ENCODE data around the gene TBC1D14.

Gene TBC1D14

DNA sequence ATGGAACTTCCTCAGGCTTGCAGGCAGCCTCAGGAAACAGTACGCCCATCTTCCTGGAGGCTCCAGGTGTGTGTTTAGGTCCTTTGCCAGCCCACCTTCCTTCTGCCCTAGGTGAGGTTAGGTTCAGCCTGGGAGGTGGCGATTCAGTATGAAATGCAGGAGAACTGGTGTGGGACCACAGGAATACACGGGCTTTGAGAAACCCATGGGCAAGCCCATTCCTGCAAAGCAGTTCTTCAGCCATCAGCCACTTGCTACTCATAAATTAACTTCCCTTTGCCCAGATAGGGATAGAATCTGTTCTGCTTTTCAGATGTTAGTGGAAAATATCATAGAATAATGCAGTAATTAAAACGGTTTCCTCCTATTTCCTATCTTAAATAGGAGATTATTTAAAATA is 32.2 kb downstream of the TBC1D14 start:
- DNase-seq (ENCODE audit: low read depth) = no peak
- no peak overlapping the region for H3K4me3 ChIP-seq (ENCODE audit: low read depth, low read length)

DNA sequence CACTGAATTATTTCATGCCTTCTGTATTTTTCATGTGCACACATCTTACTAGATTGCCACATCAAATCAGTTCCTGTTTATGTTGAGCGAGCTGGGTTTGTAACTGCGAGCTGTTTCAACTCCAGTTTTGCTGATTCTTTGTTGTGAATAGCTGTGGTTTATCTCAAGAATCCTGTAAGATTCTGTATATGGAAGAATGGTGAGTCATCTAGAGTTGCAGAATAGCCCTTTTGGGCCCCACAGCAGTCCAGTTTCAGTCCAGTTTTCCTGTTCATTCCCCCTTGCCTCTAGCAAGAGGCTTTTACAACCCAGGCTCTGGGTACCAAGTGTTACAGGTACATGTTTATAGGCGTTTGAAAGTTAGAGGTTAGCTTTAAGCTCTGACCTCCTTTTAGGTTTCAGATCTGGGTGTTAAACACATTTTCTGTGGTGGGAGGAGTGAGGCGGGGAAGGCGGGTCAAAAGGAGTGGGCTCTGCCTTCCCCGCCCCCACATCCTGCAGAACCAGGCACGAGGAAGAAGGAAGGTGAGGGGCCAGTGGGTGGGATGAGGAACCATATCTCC is 32.7 kb downstream of the TBC1D14 start:
- DNase-seq (ENCODE audit: low read depth) = peak; percentile 89
- peak overlapping the region; percentile 1 for H3K4me3 ChIP-seq (ENCODE audit: low read depth, low read length)

DNA sequence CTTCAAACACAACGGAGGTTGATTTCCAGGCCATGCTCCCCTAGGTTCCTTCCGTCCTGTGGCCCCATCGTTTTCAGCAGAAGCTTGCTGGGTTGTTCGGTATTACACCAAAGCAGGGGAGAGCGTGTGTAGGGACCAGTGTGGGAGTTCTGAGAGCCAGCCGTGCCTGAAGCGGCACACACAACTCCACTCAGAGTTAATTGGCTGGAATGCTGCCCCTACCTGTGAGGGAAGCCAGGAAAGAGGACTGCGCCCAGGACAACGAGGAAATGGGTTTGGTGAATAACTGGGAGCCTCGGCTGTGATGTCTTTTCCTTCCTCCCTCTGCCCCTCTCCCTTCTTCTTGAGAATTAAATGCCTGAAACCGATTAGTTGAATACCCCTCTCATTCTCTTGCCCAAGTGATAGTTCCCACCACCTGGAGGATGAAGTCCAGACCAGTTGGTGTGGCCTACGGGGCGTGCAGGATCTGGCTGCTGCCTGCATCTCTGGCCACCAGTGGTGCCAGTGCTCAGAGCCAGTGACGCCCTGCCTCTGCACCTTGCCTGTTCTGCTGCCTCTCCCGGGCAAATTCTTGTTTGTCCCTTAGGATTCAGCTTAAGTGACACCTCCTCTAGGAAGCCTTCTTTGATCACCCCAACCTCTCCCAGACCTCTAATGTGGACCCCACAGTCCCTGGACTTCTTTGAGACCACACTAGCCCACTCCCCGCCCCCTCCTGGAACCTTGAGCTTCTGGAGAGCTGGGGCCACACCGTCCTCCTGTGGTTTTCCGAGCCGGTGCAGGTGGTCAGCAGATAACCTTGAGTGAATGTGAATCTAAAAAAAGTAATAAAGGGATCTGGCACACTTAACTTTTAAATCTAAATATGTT is 33.6 kb downstream of the TBC1D14 start:
- DNase-seq (ENCODE audit: low read depth) = no peak

DNA sequence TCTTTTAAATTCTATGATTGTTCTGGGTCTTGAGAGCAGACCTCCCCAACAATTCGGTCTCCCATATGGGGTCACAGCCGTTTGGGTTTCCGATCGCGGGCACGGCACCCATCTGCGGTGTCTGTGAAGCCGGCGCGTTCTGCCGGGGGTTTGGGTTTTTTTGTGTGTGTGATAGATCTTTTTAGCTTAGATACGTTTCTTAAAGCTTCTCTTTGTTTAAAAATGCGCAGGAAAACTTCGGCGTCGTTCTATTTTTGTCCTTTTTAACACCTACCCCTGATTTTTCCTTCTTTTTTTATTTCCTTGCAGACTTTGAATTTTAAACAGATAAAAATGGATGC is 34.2 kb downstream of the TBC1D14 start:
- H3K4me3 ChIP-seq (ENCODE audit: low read depth, low read length) = no peak overlapping the region
- no peak for DNase-seq (ENCODE audit: low read depth)

More for the DNA sequence above, 33.6 kb downstream of the TBC1D14 start:
- H3K4me3 ChIP-seq (ENCODE audit: low read depth, low read length) = no peak overlapping the region

DNA sequence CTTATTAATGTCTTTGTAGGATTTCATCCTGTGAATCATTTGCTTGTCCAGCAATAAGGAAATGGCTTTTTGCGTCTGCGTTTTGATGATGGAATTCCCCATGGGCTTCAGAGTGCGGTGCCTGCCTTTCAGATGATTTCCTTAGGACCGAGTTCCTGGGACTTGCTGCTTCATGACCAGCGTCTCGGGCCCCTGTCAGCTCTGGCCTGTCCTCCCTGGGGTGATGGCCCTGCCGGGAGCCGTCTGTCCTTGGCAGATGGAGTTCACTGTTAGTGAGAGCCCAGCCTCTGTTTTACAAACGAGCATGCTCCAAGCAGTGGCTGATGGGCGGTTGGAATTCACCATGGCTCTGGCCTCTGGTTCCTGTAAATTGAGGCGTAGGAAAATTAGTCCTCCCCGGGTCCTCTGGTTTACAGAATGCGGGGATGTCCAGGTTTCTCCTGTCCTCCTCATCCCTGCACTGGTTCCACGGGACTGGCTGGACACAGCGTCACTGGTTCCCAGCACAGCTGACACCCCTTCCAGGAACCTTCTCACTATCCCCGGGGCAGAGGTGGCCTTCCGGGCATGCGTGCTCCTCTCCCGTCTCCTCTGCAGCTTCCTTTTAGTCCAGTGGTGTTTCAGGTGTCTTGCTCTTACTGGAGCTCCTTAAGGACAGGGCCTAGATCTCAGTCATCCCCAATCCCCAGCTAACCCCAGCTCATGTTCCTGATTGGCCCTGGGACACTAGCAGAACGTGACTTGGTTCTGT is 34.9 kb downstream of the TBC1D14 start:
- H3K4me3 ChIP-seq (ENCODE audit: low read depth, low read length) = no peak overlapping the region
- DNase-seq (ENCODE audit: low read depth) = no peak

DNA sequence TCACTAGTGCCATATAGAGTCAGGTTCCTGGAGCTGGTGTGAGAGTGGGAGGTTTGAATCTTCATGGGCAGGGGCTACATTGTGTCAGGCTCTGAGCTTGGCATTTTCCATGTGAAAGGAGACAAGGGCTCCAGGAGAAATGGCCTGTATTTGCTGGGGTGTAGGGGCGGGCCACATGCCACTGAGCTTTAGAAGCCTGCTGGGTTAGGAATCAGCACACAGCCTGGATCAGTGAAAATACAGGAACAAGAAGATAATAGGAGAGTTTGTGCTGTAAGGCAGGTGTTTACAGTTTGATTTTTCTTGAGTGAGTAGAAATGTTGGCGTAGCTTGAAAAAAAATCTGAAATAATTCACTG is 35.4 kb downstream of the TBC1D14 start:
- H3K4me3 ChIP-seq (ENCODE audit: low read depth, low read length) = no peak overlapping the region
- no peak for DNase-seq (ENCODE audit: low read depth)

DNA sequence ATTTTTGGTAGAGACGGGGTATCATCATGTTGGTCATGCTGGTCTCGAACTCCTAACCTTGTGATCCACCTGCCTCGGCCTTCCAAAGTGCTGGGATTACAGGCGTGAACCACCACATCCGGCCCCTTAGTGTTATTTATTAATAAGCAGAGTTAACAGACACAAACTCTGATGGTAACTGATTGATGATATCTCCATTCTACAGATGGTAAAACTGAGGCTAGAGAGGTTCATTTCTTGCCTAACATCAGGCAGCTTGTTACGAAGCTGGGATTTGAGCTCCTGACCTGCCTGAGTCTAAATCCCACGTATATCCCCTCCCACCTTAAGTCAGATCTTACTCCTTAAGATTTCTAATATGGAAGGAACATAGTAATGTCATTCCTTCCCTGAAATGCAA is 36.9 kb downstream of the TBC1D14 start:
- H3K4me3 ChIP-seq (ENCODE audit: low read depth, low read length) = no peak overlapping the region
- no peak for DNase-seq (ENCODE audit: low read depth)

DNA sequence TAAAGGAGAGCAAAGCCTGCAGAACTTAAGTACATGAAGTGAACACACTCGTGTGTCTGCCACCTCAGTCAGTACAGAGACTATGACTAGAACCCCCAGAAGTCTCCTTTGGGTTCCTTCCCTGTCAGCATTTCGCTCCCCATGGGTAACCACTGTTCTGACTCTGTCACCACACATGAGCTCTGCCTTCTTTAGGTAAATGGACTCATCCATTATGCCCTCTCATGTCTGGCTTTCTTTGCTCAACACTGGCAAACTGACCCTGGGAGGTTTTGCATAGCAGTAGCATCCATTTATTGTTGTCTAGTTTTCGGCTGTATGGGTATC is 38.5 kb downstream of the TBC1D14 start:
- H3K4me3 ChIP-seq (ENCODE audit: low read depth, low read length) = no peak overlapping the region
- DNase-seq (ENCODE audit: low read depth) = no peak

DNA sequence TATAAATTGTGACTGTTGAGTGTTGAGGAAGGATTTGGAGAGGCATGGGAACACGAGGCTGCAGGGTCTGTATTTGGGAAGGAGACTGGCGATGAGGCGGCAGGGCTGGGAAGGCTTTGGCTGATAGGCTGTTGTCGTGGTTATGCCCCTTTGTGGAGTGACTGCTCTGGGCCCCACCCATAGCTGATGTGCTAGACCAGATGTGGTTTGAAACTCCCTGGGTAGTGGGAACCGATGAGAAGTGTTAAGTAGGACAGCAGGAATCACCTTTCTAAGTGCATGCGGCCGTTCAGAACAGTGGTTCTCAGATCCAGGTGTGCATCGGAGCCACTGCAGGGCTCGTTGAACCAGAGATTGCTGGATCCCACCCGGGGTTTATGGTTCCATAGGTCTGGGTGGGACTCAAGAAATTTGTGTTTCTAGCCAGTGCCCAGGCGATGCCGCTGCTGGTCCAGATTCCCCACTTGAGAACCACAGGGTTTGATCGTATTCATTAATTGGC is 42.3 kb downstream of the TBC1D14 start:
- DNase-seq (ENCODE audit: low read depth) = no peak
- H3K4me3 ChIP-seq (ENCODE audit: low read depth, low read length) = no peak overlapping the region

DNA sequence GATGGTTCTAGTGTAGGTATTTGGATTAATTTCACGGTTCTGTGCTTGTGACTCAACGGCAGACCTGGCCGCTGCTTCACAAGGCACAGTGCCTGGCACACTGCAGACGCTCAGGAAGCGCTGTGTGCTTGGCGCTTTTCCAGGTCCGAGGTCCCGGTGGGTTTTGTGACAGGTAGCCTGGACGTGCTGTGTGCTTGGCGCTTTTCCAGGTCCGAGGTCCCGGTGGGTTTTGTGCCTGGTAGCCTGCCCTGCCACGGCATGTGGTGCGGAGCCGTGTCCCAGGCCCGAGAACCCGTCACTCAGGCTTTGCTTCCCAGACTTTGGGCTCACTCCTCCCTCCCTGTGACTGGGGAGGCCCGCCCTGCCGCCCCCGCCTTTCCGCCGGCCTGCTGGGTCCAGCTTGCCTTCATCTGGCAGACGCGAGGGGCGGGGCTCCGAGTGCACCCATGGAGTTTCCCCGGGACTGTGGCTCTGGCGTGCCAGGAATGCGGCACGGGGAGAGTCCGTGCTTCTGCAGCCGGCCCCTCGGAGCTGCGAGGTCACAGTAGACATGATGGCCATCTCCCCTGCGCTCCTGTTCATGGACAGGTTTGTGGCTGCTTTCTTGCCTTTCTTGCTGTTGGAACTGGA is 44.2 kb downstream of the TBC1D14 start:
- peak overlapping the region; percentile 7 for H3K4me3 ChIP-seq (ENCODE audit: low read depth, low read length)
- no peak for DNase-seq (ENCODE audit: low read depth)

DNA sequence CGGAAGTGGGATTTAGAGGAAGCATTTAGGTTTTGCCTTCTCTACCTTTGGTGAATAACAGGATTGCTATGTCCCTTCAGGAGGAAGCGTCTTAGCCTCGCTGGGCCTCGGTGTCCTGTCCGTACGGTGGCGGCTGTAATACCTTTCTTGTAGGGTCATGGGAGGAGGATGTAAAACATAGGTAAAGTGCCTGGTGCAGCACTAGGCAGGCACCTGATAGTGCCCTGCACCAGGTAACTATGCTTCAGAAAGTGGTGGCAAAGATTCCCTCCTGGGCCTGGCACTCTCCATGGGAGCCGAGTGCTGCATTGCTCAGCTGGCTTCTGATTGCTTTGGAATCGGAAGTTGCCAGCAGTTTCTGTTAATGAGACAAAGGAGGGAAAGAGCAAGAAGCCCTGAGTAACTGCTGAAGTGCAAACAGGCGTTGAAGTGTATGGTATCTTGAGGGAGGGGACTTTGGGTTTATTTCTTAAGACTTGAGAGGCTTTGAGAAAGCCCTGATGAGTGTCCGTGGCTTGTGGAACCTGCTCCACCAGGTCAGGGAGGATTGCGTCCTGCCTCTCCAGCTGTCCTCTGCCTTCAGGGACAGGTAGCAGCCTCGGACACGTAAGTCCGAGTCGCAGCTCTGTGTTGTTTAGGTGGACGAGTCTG is 45.8 kb downstream of the TBC1D14 start:
- no peak for DNase-seq (ENCODE audit: low read depth)
- H3K4me3 ChIP-seq (ENCODE audit: low read depth, low read length) = no peak overlapping the region

DNA sequence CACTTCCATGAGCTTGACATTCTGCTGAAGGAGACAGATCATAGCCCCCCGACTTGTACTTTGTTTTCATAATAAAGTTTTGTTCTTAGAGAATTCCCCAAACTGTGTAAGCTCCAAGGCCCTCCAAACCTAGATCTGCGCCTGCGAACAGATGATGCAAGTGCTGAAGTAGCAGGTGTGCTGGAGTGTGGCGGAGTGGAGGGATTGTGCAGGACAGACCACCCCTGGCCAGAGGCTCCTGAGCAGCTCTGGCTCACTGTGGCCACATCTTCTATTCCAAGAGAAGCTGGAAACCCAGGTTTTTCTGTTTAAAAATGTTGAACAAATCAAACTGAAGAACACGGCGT is 46.4 kb downstream of the TBC1D14 start:
- no peak for DNase-seq (ENCODE audit: low read depth)
- no peak overlapping the region for H3K4me3 ChIP-seq (ENCODE audit: low read depth, low read length)

DNA sequence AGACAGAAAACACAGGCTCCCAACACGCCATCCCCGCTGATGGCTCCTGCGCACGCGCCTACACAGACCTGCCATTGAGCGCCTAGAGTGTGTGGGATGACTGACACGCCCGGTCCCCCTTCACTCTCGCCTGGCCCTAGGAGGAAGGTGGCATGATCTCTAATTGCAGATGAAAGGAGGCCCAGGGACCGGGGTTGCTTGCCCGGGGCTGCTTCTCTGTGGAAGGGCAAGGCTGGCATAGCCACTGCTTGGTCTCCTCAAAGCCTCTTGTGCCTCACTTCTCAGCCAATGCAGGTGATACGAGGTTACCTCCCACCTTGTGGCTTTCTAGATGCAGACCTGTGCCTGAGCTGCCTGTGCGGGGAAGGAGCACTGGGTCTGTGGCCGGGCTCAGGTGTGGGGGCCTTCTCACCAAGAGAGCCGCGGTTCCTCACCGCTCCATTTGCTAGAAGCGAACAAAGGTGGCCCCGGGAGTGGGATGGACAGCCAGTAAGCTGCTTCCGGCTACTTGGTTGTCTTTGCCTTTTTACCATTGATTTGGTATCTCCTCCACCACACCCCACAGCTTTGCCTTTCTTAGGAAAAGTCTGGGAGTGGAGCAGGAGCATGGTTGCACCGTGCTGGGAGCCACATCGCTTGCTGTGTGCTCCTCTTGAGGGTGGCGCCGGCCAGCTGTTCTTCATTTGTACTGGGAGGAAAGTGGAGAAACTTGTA is 47.0 kb downstream of the TBC1D14 start:
- no peak overlapping the region for H3K4me3 ChIP-seq (ENCODE audit: low read depth, low read length)
- DNase-seq (ENCODE audit: low read depth) = no peak

DNA sequence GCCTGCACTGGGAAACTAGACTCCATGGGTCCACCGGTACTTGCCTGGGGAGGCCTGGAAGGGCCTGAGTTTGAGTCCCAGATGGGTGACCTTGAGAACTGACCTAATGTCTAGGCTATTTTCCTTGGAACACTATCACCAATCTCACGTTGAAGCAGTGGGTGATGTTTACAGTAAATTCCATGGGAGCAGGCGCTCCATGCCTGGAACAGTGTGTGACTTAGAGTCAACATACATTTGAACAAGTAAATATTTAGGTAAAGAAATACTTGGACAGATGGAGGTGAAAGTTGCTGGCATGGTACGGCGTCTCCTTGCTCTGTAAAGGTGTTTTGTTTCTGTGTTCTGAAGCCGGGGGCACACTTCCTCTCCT is 47.5 kb downstream of the TBC1D14 start:
- no peak for DNase-seq (ENCODE audit: low read depth)
- H3K4me3 ChIP-seq (ENCODE audit: low read depth, low read length) = no peak overlapping the region

DNA sequence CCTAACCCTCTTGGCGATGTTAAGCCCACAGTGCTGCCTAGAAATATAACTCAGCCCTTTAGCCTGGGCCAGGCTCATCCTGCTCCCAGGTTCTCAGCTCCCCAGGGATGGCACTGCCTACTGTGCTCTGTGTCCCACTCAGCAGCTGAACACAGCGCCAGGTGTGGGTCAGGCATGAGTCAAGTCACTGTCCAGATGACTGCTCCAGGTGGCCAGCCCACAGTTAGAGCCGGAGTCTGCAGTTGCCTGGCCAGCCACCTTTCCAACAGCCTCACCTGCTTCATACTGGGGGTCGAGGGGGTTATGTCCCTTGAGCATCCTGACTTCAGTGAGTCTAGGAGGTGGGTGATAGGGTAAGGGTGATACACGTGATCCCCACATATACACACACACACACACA is 48.4 kb downstream of the TBC1D14 start:
- DNase-seq (ENCODE audit: low read depth) = no peak
- no peak overlapping the region for H3K4me3 ChIP-seq (ENCODE audit: low read depth, low read length)

DNA sequence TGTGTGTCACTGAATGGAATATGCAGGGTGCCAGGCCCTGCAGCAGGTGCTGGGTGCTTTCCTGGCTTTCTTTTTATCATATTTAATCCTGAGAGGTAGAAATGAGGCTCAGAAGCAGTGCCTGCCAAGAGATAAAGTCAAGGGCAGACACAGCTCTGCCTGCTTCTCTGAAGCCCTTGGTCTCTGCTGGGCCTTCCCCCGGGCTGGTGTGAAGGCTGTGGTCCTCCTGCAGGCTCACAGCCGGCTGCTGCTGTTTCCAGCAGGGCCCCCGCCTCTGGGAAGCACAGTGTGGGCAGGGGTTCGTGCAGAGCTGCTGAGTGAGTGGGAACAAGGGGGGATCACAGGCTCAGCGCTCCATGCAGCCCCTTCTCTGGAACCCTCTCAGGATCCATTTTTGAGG is 49.6 kb downstream of the TBC1D14 start:
- H3K4me3 ChIP-seq (ENCODE audit: low read depth, low read length) = no peak overlapping the region
- no peak for DNase-seq (ENCODE audit: low read depth)

DNA sequence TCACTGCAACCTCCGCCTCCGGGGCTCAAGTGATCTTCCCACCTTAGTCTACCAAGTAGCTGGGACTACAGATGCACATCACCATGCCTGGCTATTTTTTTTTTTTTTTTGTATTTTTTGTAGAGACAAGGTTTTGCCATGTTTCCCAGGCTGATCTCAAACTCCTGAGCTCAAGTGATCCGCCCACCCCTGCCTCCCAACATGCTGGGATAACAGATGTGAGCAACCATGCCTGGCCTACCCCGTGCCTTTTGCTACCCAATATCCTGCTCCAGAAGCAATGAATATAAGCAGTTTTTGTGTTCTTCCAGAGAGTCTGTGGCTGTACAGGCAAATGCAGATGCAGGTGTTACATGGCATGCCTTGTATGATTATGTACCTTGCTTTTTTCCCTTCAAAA is 50.5 kb downstream of the TBC1D14 start:
- no peak for DNase-seq (ENCODE audit: low read depth)

DNA sequence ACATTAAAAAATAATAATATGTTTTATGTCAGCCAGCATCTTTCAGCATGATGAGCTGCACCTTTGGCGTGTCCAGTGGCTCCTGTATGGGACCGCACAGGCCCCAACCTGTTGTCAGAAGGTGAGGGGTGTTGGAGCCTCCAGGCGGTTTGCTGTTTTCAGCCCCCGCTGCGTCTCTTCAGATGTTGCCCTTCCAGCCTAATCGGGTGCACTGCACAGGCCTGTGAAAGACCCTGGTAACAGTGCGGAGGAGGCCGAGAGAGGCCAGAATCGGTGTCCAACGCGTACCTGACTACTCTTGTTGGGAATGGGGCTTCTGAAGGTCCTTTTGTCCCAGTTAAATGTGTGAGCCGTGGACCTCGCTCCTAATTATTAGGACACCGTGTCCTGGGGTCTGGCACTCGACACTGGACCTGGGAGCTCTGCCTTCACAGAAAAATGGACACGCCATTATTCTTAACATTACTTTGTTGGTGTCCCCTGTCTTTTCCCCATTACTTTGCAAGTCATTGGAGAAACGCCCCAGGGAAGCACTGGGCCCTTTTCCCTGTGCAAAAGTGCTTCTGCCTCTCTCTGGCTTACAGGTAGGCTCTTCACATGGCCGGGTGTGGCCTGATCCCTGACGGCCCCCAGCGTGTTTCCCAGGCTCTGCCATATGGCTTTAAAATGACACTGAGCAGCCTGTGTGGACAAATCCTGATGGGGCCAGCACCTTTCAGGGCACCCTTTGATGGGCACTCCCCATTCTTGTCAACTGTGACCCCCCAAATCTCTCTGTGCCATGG is 51.2 kb downstream of the TBC1D14 start:
- H3K4me3 ChIP-seq (ENCODE audit: low read depth, low read length) = no peak overlapping the region
- DNase-seq (ENCODE audit: low read depth) = no peak

More for the DNA sequence above, 50.5 kb downstream of the TBC1D14 start:
- H3K4me3 ChIP-seq (ENCODE audit: low read depth, low read length) = no peak overlapping the region
